ENCODE data around the gene KLHDC4. TPM values are rescaled to one million over a fixed set of nuclear protein-coding genes. Genes with fewer than 3 reads are reported as not detected.
A peak's percentile ranks its signal among the peaks of the same experiment; 100 is the strongest.
"Not testable (repeated sequence)": the region's sequence is repeated elsewhere in the genome, so short reads cannot be mapped to it uniquely, and the experiment has no call there.

The KLHDC4 gene
- total RNA-seq, 2 experiments from 2014 or later = 80.8 to 81.7 TPM

- POLR2A ChIA-PET = no interaction called here
- no peak overlapping the region for H3K4me3 Mint-ChIP-seq
- CTCF ChIA-PET = interaction anchor here (0.7 to 1.2 kb wide), 2 partner anchors 9 to 117 kb away, joined by 4 to 5 read pairs; no protein-coding TSS in a partner anchor
- no peaks in the 10 kb centered on the region for H3K27me3 Mint-ChIP-seq
- H3K27ac Mint-ChIP-seq = peak overlapping the region; percentile 38
- peaks cover 38% of the 10 kb centered on the region for H3K36me3 Mint-ChIP-seq (ENCODE audit: low read depth)
- peaks cover 16% of the 10 kb centered on the region for H3K4me1 Mint-ChIP-seq (ENCODE audit: low read depth)
- intact Hi-C loops (cut with micrococcal nuclease) = no loop called here
- ATAC-seq = no peak
- no peaks in the 10 kb centered on the region for H3K9me3 Mint-ChIP-seq
- DNase-seq = no peak
- TF ChIP-seq CTCF (IDR thresholded peaks at IDR 0.05) = no peak
Observed at GRCh38 chr16:87733190-87733589, 32.6 kb downstream of the KLHDC4 start.

- no peaks in the 10 kb centered on the region for H3K27me3 Mint-ChIP-seq
- ATAC-seq (no peak), DNase-seq (no peak)
- H3K4me3 Mint-ChIP-seq = no peak overlapping the region
- no peak overlapping the region for H3K27ac Mint-ChIP-seq
- CTCF ChIA-PET = no interaction called here
- no peaks in the 10 kb centered on the region for H3K9me3 Mint-ChIP-seq
- intact Hi-C loops (cut with micrococcal nuclease) = no loop called here
- H3K4me1 Mint-ChIP-seq (ENCODE audit: low read depth) = peaks cover 16% of the 10 kb centered on the region
- POLR2A ChIA-PET = interaction anchor here (0.6 to 1.0 kb wide), 3 partner anchors 11 to 332 kb away, joined by 3 to 6 read pairs (median 3); no protein-coding TSS in a partner anchor
- H3K36me3 Mint-ChIP-seq (ENCODE audit: low read depth) = peaks cover 52% of the 10 kb centered on the region
- no peak for TF ChIP-seq CTCF (IDR thresholded peaks at IDR 0.05)
Observed at GRCh38 chr16:87731607-87732006, 34.2 kb downstream of the KLHDC4 start.

- ChIA-PET CTCF (no interaction called here), POLR2A (interaction anchor here (0.6 to 1.3 kb wide), 2 partner anchors 74 to 242 kb away, joined by 3 read pairs; no protein-coding TSS in a partner anchor)
- Mint-ChIP-seq H3K9me3 (no peaks in the 10 kb centered on the region), H3K27me3 (no peaks in the 10 kb centered on the region), H3K4me3 (no peak overlapping the region), H3K36me3 (ENCODE audit: low read depth) (peaks cover 51% of the 10 kb centered on the region), H3K4me1 (ENCODE audit: low read depth) (peaks cover 13% of the 10 kb centered on the region), H3K27ac (no peak overlapping the region)
- intact Hi-C loops (cut with micrococcal nuclease) = no loop called here
- no peak for TF ChIP-seq CTCF (IDR thresholded peaks at IDR 0.05)
- ATAC-seq (no peak), DNase-seq (no peak)
Observed at GRCh38 chr16:87729266-87729954, 36.4 kb downstream of the KLHDC4 start.

GRCh38 chr16:87728026-87728425 is 37.8 kb downstream of the KLHDC4 start:
- H3K9me3 Mint-ChIP-seq = no peaks in the 10 kb centered on the region
- no peak overlapping the region for H3K4me3 Mint-ChIP-seq
- ATAC-seq (no peak), DNase-seq (no peak)
- H3K36me3 Mint-ChIP-seq (ENCODE audit: low read depth) = peaks cover 54% of the 10 kb centered on the region
- POLR2A ChIA-PET = no interaction called here
- H3K4me1 Mint-ChIP-seq (ENCODE audit: low read depth) = peaks cover 11% of the 10 kb centered on the region
- H3K27ac Mint-ChIP-seq = no peak overlapping the region
- H3K27me3 Mint-ChIP-seq = no peaks in the 10 kb centered on the region
- CTCF ChIA-PET = no interaction called here
- intact Hi-C loops (cut with micrococcal nuclease) = no loop called here
- TF ChIP-seq CTCF (IDR thresholded peaks at IDR 0.05) = no peak

GRCh38 chr16:87727346-87727745 is 38.4 kb downstream of the KLHDC4 start:
- no peak overlapping the region for H3K27ac Mint-ChIP-seq
- no peaks in the 10 kb centered on the region for H3K9me3 Mint-ChIP-seq
- intact Hi-C loops (cut with micrococcal nuclease) = no loop called here
- ChIA-PET POLR2A (no interaction called here), CTCF (no interaction called here)
- TF ChIP-seq CTCF (IDR thresholded peaks at IDR 0.05) = no peak
- peaks cover 60% of the 10 kb centered on the region for H3K36me3 Mint-ChIP-seq (ENCODE audit: low read depth)
- no peak for ATAC-seq
- H3K4me1 Mint-ChIP-seq (ENCODE audit: low read depth) = peaks cover 11% of the 10 kb centered on the region
- H3K4me3 Mint-ChIP-seq = no peak overlapping the region
- H3K27me3 Mint-ChIP-seq = no peaks in the 10 kb centered on the region
- no peak for DNase-seq

GRCh38 chr16:87726577-87726976 is 39.2 kb downstream of the KLHDC4 start:
- H3K9me3 Mint-ChIP-seq; H3K27ac Mint-ChIP-seq; DNase-seq; POLR2A ChIA-PET; CTCF ChIA-PET; H3K27me3 Mint-ChIP-seq; intact Hi-C loops (cut with micrococcal nuclease); H3K4me3 Mint-ChIP-seq; ATAC-seq: not testable (repeated sequence)
- H3K4me1 Mint-ChIP-seq (ENCODE audit: low read depth) = peaks cover 11% of the 10 kb centered on the region
- peaks cover 65% of the 10 kb centered on the region for H3K36me3 Mint-ChIP-seq (ENCODE audit: low read depth)

Measured in activated CD8-positive, alpha-beta T cell treated with anti-CD3 and anti-CD28 coated beads for 36 hours (primary cell).